Sigmoid colon (tissue), 7 donors: Measurements from ENCODE around the gene VIPR2. TPM values are rescaled to one million over a fixed set of nuclear protein-coding genes. Genes with fewer than 3 reads are reported as not detected.
A peak's percentile ranks its signal among the peaks of the same experiment; 100 is the strongest.

ENCODE experiments used
- DNase-seq: peaks from one replicate; pipeline ENCODE4 v3.0.0-alpha.2; 2019
- H3K27ac ChIP-seq, 4 donors: fragments of 200-600 bp; sonication (generic); one replicate each; pipeline ENCODE4 v1.5.1; 2016 to 2019; ENCODE audit warnings: mild to moderate bottlenecking in 1 of 4
- H3K27me3 ChIP-seq, 3 donors: fragments of 200-600 bp; sonication (generic); one replicate each; pipeline ENCODE4 v1.5.1; 2019; ENCODE audit warnings: mild to moderate bottlenecking in 1 of 3
- H3K36me3 ChIP-seq, 4 donors: fragments of 200-600 bp; sonication (generic); one replicate each; pipeline ENCODE4 v1.5.1; 2016 to 2019
- H3K4me1 ChIP-seq, 4 donors: fragments of 200-600 bp; sonication (generic); one replicate each; pipeline ENCODE4 v1.5.1; 2017 to 2019
- H3K4me3 ChIP-seq, 4 donors: fragments of 200-600 bp; sonication (generic); one replicate each; pipeline ENCODE4 v1.5.1; 2017 to 2019; ENCODE audit warnings: mild to moderate bottlenecking in 2 of 4, moderate library complexity in 1 of 4
- H3K9me3 ChIP-seq, 4 donors: fragments of 200-600 bp in 3 of 4; sonication (generic) in 3 of 4; one replicate each; pipeline versions ENCODE4 v1.5.1 to v1.6.1; 2013 to 2019
- EP300 ChIP-seq, 4 donors: sonication (generic); formaldehyde crosslinking; IDR thresholded peaks; one replicate each; pipeline ENCODE4 v1.6.1; 2017; ENCODE audit warnings: antibody characterized with exemption in 4 of 4
- POLR2A ChIP-seq, 2 donors: fragments of 450-650 bp; IDR thresholded peaks; one replicate each; pipeline ENCODE4 v1.6.1; 2016; ENCODE audit warnings: antibody characterized with exemption in 2 of 2, mild to moderate bottlenecking in 2 of 2, moderate library complexity in 2 of 2
- POLR2AphosphoS5 ChIP-seq, 4 donors: sonication (generic); formaldehyde crosslinking; IDR thresholded peaks; one replicate each; pipeline ENCODE4 v1.6.1; 2017; ENCODE audit warnings: antibody characterized with exemption in 4 of 4
- WGBS, 2 donors: extraction: QIAGEN DNeasy Blood & Tissue Kit; methylation state at CpG; one replicate each; pipeline ENCODE4 v1.1.7; 2013; 5-methylcytosine and 5-hydroxymethylcytosine counted together
- intact Hi-C: fragments of 100-400 bp; cut with DNase I; formaldehyde crosslinking; loops from one replicate; pipeline ENCODE4 v1.15.1; 2023
- polyA plus RNA-seq, 3 donors: library from polyadenylated mRNA; stranded (reverse); fragments of 200-250 nt; gene quantifications; one replicate each; pipeline ENCODE4 v1.2.3, GENCODE V29; 2013
- total RNA-seq, 4 donors: library from RNA; depleted of rRNA; stranded (reverse); fragments of >200 nt; gene quantifications; one replicate each; pipeline ENCODE4 v1.1.0, GENCODE V29; 2016
- TF ChIP-seq, protein P1 (sequence below), 4 experiments: fragments of 450-650 bp in 3 of 4; fragments of 200-600 bp in 1 of 4; IDR thresholded peaks; one replicate each; pipeline ENCODE4 v1.5.1; 2016 to 2019; ENCODE audit warnings: antibody characterized with exemption in 4 of 4, mild to moderate bottlenecking in 3 of 4, moderate library complexity in 2 of 4
- donor health status: healthy with polysubstance abuse.
- donor health status: Bipolar disorder and iron deficiency.
- donor health status: healthy.

The VIPR2 gene
- total and polyA plus RNA-seq, 7 donors: 0.23 to 21.4 (median 11.7) TPM

DNA sequence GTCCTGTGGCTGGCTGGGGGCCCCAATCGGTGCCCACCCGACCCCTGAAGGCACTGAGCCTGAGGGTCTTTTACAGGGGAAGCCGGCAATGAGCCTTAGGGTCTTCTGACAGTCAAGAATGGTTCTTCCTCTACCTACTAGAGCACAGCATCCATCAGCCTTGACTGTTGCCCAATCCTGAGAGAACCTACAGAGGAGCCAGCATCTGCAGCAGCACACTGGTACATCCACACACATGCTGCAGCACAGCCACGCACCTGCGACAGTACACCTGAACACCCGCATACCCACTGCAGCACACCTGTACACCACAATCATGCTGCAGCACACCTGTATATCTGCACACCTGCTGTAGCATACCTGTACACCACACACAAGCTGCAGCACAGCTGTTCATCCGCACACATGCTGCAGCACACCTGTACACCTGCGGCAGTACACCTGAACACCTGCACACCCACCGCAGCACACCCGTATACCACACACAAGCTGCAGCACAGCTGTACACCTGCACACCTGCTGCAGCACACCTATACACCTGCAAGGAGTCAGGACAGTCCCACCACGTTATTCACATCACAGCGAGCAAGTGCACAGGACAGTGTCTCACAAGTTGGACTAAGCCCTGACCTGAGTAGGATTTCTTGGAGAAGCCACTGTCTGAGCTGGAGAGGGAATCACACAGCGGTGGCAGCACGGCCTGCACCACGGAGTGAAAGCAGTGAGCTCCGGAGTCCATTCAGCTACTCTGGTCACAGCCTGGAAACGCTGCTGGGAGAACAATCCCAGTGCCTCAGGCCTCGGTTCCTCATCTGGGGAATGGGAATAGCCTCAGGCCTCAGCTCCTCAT is 56.4 kb downstream of the VIPR2 start:
- no peaks in the 10 kb centered on the region for H3K9me3 ChIP-seq
- whole genome bisulfite sequencing, 2 donors: 83 to 85% methylated on average over 18 of the region's 18 CpGs

DNA sequence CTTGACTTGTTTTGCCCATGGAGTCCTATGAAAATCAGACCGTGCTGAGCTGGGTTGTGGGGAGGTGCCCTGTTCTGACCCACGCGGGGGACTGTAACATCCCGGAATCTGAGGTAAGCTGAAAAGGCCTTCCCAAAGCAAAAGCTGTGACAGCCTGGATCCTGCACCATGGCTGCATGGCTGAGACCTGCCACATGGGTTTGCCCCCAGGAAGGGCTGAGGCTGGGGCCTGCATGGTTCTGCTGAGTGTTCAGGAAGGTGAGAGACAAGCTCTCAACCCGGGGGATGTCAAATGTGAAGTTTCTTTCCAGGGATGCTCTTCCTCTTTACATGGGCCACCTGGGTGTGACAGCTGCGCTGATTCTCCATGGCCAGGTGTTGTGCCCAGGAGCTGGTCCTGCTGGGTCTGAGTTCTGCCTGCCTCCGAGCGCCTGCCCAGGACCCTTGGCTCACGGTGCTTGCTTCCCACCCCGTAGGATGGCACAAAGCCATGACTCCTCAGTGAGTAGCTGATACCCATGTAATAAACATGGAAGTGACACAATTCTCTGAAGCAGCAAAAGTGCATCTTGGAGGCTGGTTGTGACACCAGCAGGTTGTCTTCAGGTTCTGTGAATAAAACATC is 58.3 kb downstream of the VIPR2 start:
- TF ChIP-seq POLR2A (IDR thresholded peaks at IDR 0.05): no peak
- TF ChIP-seq EP300 (IDR thresholded peaks at IDR 0.05): no peak
- TF ChIP-seq POLR2AphosphoS5 (IDR thresholded peaks at IDR 0.05): no peak
- TF ChIP-seq, protein P1, sequence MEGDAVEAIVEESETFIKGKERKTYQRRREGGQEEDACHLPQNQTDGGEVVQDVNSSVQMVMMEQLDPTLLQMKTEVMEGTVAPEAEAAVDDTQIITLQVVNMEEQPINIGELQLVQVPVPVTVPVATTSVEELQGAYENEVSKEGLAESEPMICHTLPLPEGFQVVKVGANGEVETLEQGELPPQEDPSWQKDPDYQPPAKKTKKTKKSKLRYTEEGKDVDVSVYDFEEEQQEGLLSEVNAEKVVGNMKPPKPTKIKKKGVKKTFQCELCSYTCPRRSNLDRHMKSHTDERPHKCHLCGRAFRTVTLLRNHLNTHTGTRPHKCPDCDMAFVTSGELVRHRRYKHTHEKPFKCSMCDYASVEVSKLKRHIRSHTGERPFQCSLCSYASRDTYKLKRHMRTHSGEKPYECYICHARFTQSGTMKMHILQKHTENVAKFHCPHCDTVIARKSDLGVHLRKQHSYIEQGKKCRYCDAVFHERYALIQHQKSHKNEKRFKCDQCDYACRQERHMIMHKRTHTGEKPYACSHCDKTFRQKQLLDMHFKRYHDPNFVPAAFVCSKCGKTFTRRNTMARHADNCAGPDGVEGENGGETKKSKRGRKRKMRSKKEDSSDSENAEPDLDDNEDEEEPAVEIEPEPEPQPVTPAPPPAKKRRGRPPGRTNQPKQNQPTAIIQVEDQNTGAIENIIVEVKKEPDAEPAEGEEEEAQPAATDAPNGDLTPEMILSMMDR (IDR thresholded peaks at IDR 0.05): no peak
- DNase-seq: peak; percentile 45
- intact Hi-C loops: no loop called here
- Histone ChIP-seq H3K4me3 (no peak overlapping the region), H3K9me3 (no peaks in the 10 kb centered on the region), H3K27me3 (no peaks in the 10 kb centered on the region), H3K4me1 (no peaks in the 10 kb centered on the region), H3K27ac (no peak overlapping the region), H3K36me3 (no peaks in the 10 kb centered on the region)
- WGBS, 2 donors: 80 to 84% methylated on average over 10 of the region's 10 CpGs

More for the DNA sequence above, 56.4 kb downstream of the VIPR2 start:
- no peaks in the 10 kb centered on the region for H3K36me3 ChIP-seq
- no peak overlapping the region for H3K27ac ChIP-seq
- no peak overlapping the region for H3K4me3 ChIP-seq
- no peaks in the 10 kb centered on the region for H3K4me1 ChIP-seq
- H3K27me3 ChIP-seq: no peaks in the 10 kb centered on the region
- intact Hi-C loops: no loop called here
- TF ChIP-seq POLR2AphosphoS5 (IDR thresholded peaks at IDR 0.05) (no peak), POLR2A (IDR thresholded peaks at IDR 0.05) (no peak), EP300 (IDR thresholded peaks at IDR 0.05) (no peak)
- TF ChIP-seq, protein P1 (IDR thresholded peaks at IDR 0.05): no peak
- peak; percentile 30 for DNase-seq

DNA sequence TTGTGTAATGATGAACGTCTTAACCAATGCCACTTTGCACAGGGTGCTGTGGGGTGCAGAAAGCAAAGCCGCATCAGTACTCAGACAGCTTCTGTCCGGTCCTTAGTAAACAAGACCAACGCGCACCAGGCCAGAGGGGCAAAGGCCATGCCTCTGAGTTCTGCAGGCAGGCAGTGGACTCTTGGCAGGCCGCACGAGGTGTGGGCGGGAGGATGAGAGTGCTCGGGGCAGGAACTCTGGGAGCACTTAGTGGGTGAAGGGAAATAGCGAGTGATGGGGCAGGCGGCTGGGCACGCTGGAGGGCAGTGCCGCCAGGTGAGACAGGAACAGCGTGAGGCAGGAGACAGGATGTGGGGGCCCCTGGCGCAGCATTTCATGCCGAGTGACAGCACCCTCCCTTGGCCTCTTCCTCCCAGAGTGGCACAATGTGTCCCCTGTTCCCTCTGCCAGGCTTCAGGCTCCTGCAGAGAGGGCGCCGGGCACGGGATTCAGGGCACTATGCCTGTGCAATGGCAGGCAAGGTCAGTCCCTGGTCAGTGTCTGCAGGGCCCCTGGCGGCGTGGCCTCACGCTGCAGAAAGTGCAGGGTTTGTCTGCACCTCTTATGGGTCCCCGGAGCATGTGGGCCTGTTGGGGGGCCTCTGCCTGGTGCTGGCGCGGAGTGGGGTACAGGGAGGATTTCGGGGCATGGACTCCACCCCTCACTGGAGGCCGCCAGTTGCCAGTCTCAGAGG is 60.4 kb downstream of the VIPR2 start:
- H3K36me3 ChIP-seq: no peaks in the 10 kb centered on the region
- TF ChIP-seq POLR2AphosphoS5 (IDR thresholded peaks at IDR 0.05) (no peak), EP300 (IDR thresholded peaks at IDR 0.05) (no peak), POLR2A (IDR thresholded peaks at IDR 0.05) (no peak)
- TF ChIP-seq, protein P1 (IDR thresholded peaks at IDR 0.05): no peak
- DNase-seq: peak; percentile 56
- H3K27ac ChIP-seq: no peak overlapping the region
- 74 to 77% methylated on average over 27 of the region's 27 CpGs for WGBS, 2 donors
- H3K27me3 ChIP-seq: no peaks in the 10 kb centered on the region
- no peaks in the 10 kb centered on the region for H3K4me1 ChIP-seq
- H3K9me3 ChIP-seq: no peaks in the 10 kb centered on the region
- intact Hi-C loops: no loop called here
- no peak overlapping the region for H3K4me3 ChIP-seq

DNA sequence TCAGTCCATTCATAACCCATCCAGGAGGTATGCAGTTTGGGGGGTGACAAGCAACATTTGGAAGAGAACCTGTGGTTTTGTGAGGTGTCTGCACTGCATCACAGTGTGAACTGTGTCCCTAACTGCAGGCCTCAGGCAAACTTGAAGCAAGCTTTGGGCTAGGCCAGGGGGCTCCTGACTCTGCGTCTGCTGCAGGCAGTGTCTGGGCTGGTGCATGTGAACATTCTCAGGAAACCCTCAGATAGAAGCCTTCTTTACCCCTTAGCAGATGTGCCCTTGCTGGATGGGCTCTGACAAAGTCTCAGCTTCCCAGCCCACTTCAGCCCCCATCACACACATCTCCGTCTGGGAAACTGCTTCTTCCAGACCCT is 61.0 kb downstream of the VIPR2 start:
- intact Hi-C loops: no loop called here
- H3K27ac ChIP-seq: no peak overlapping the region
- DNase-seq: peak; percentile 5
- H3K4me1 ChIP-seq: no peaks in the 10 kb centered on the region
- no peak for TF ChIP-seq POLR2A (IDR thresholded peaks at IDR 0.05)
- TF ChIP-seq EP300 (IDR thresholded peaks at IDR 0.05): no peak
- TF ChIP-seq, protein P1 (IDR thresholded peaks at IDR 0.05): no peak
- TF ChIP-seq POLR2AphosphoS5 (IDR thresholded peaks at IDR 0.05): no peak
- no peak overlapping the region for H3K4me3 ChIP-seq
- H3K9me3 ChIP-seq: no peaks in the 10 kb centered on the region
- no peaks in the 10 kb centered on the region for H3K27me3 ChIP-seq
- 69 to 89% methylated on average over 2 of the region's 2 CpGs for WGBS, 2 donors
- H3K36me3 ChIP-seq: no peaks in the 10 kb centered on the region
